Sigmoid colon (tissue), 4 donors: ENCODE results near the gene STAG1.
"Not testable (repeated sequence)": the region's sequence is repeated elsewhere in the genome, so short reads cannot be mapped to it uniquely, and the experiment has no call there.

Experiments used
- EP300 ChIP-seq, 4 donors: sonication (generic); formaldehyde crosslinking; IDR thresholded peaks; one replicate each; pipeline ENCODE4 v1.6.1; 2017; ENCODE audit warnings: antibody characterized with exemption in 4 of 4
- POLR2A ChIP-seq, 2 donors: fragments of 450-650 bp; IDR thresholded peaks; one replicate each; pipeline ENCODE4 v1.6.1; 2016; ENCODE audit warnings: antibody characterized with exemption in 2 of 2, mild to moderate bottlenecking in 2 of 2, moderate library complexity in 2 of 2
- TF ChIP-seq, protein P1 (sequence below), 4 experiments: fragments of 450-650 bp in 3 of 4; fragments of 200-600 bp in 1 of 4; IDR thresholded peaks; one replicate each; pipeline ENCODE4 v1.5.1; 2016 to 2019; ENCODE audit warnings: antibody characterized with exemption in 4 of 4, mild to moderate bottlenecking in 3 of 4, moderate library complexity in 2 of 4

DNA sequence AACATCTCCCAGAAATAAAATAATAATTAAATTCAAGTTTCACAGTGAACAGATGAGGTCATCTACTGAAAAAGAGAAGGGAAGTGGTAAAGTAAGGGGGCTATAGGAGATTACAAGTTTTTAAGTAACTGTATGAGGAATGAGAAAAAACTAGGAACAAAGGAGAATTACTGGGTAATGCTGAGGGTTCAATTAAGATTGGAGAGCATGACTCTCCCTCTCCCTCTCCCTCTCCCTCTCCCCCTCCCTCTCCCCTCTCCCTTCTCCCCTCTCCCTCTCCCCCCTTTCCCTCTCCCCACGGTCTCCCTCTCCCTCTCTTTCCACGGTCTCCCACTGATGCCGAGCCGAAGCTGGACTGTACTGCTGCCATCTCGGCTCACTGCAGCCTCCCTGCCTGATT, 29.8 kb downstream of the STAG1 start:
- TF ChIP-seq, protein P1, sequence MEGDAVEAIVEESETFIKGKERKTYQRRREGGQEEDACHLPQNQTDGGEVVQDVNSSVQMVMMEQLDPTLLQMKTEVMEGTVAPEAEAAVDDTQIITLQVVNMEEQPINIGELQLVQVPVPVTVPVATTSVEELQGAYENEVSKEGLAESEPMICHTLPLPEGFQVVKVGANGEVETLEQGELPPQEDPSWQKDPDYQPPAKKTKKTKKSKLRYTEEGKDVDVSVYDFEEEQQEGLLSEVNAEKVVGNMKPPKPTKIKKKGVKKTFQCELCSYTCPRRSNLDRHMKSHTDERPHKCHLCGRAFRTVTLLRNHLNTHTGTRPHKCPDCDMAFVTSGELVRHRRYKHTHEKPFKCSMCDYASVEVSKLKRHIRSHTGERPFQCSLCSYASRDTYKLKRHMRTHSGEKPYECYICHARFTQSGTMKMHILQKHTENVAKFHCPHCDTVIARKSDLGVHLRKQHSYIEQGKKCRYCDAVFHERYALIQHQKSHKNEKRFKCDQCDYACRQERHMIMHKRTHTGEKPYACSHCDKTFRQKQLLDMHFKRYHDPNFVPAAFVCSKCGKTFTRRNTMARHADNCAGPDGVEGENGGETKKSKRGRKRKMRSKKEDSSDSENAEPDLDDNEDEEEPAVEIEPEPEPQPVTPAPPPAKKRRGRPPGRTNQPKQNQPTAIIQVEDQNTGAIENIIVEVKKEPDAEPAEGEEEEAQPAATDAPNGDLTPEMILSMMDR (IDR thresholded peaks at IDR 0.05) = not testable (repeated sequence)
- not testable (repeated sequence) for TF ChIP-seq EP300, POLR2A (IDR thresholded peaks at IDR 0.05)
